Cardiac ventricle fibroblast (primary cell): ENCODE results near the gene CYP1B1. TPM values are rescaled to one million over a fixed set of nuclear protein-coding genes. Genes with fewer than 3 reads are reported as not detected.

Experiments
- total RNA-seq: library from RNA; depleted of rRNA; stranded (reverse); fragments of >200 nt; gene quantifications from 2 replicates; pipeline ENCODE4 v1.2.3, GENCODE V29; 2015

Gene CYP1B1
- 91.0 and 104 TPM in 2 replicates for total RNA-seq

DNA sequence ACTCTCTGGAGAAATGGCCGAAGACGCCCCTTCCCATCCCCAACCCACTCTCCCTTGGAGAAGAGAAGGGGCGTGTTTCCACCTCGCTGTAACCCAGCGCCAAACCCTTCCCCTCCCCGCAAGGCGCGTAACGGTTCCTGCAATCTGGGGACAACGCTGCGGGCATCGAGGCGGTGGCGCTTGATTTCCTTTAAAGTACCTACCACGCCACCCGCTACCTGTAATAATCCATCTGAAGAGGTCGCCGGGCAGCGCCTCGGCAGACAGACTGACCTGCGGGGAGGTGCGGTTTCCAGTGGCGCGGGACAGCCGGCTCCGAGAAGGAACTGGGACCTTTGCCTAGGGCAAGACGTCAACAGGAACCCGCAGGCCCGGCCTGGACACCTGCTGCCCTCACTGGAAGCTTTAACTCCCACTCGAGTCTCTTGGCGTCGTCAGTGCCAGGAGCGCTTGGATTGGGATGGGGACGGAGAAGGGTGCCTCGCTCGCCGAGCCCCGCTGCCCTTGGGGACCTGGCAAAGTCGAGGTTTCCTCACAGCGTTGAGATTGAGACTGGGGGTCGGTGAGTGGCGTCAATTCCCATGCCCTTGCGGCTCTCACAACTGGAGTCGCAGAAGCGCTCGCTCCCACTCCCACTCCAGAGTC is at the start of gene CYP1B1:
Gene CYP1B1, minus strand, starts transcription at position 645 of the 645 bp plus-strand sequence. CDS start 763 bp downstream, outside the sequence.

Other genes with a start within 250 kb of the CYP1B1 start
- 4.9 and 7.3 TPM in 2 replicates for gene RMDN2, start 150.9 kb downstream of the CYP1B1 start, total RNA-seq